NCI-H2029 (cell line): ENCODE data around the gene CNN2.

Experiments used
- DNase-seq: peaks from one replicate; lab custom pipeline; 2025; lab: John Stamatoyannopoulos, UW

The CNN2 gene

DNA sequence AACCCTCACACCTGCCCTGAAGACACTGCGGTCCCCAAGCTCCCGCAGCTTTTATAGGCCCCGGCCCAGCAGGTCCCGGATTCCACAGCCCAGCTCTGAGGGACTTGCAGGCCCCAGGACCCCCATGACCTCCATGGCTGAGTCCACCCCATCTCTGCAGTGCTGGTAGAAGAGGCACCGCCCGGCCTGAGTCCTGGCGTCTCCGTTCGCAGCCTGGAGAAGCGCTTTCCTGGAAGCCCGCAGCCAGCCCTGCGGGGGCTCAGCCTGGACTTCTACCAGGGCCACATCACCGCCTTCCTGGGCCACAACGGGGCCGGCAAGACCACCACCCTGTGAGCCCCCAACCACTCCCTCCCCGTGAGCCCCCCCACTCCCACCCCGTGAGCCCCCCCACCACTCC is 22.7 kb downstream of the CNN2 start:
- no peak for DNase-seq

GRCh38 chr19:1049800-1050199 is 23.4 kb downstream of the CNN2 start:
- DNase-seq, result no peak

- DNase-seq, result no peak
Measured at GRCh38 chr19:1050989-1051788, 24.8 kb downstream of the CNN2 start.

DNA sequence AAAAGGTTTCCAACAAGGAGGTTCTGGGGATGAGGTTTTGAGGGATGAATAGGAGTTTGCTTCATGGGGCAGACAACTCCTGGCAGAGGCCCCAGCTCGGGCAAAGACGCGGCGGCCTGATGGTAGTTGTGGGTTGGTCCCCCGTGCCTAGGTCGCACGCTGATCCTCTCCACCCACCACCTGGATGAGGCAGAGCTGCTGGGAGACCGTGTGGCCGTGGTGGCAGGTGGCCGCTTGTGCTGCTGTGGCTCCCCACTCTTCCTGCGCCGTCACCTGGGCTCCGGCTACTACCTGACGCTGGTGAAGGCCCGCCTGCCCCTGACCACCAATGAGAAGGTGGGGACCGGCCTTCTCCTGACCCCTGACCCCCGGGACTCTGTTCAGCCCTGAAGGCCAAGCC is 25.4 kb downstream of the CNN2 start:
- DNase-seq, result no peak

- DNase-seq, result no peak
Measured at GRCh38 chr19:1052349-1052975, 26.1 kb downstream of the CNN2 start.

- no peak for DNase-seq
Measured at GRCh38 chr19:1053176-1054101, 27.0 kb downstream of the CNN2 start.

GRCh38 chr19:1054102-1055027 is 28.0 kb downstream of the CNN2 start:
- DNase-seq, result no peak

GRCh38 chr19:1055028-1055425 is 28.6 kb downstream of the CNN2 start:
- no peak for DNase-seq

DNA sequence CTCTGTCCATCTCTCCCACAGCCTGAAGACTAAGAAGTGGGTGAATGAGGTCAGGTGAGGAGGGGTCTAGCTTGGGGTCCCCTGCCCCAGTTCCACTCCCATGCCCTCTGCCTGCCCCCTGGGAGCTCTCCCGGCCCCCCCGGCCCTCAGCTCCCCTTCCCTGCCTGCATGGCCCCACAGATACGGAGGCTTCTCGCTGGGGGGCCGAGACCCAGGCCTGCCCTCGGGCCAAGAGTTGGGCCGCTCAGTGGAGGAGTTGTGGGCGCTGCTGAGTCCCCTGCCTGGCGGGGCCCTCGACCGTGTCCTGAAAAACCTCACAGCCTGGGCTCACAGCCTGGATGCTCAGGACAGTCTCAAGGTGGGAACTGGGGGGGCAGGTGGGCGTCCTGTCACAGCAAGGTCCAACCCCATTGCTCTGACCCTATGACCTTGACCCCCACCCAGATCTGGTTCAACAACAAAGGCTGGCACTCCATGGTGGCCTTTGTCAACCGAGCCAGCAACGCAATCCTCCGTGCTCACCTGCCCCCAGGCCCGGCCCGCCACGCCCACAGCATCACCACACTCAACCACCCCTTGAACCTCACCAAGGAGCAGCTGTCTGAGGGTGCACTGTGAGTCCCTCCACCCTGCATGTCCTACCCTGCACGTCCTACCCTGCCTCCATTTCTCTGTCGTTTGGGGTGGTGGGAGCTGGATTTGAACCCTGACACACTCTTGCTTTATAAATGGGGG is 29.6 kb downstream of the CNN2 start:
- no peak for DNase-seq

GRCh38 chr19:1057176-1057855 is 30.9 kb downstream of the CNN2 start:
- DNase-seq, result no peak

DNA sequence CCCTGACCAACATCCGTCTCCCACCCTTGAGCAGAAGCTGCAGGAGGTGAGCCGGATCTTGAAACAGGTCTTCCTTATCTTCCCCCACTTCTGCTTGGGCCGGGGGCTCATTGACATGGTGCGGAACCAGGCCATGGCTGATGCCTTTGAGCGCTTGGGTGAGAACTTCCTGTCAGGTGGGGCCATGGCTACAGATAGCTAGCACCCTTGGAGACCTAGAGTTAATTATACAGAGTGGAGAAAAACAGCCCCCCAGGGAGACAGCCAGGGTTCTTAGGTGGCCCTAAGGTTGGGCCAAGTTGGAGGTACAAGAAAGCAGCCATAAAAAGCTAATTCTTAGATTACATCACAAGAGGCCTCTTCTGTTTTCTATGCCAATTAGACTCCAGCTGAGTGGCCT is 31.7 kb downstream of the CNN2 start:
- no peak for DNase-seq

DNA sequence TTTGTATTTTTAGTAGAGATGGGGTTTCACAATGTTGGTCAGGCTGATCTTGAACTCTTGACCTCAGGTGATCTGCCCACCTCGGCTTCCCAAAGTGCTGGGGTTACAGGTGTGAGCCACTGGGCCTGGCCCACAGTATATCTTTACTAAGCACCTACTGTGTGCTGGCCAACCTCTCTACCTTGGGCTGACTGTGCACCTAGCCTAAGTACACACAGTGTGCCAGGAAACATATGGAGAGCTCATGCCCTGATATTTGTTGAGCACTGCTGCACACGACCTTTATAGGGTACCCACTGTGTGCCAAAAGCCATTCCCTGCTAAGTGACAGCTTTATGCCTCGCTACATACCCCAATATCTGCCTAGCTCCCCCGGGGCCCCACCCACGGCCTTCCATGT is 34.3 kb downstream of the CNN2 start:
- no peak for DNase-seq

- no peak for DNase-seq
Measured at GRCh38 chr19:1061987-1062386, 35.6 kb downstream of the CNN2 start.

- no peak for DNase-seq
Measured at GRCh38 chr19:1062387-1063029, 36.1 kb downstream of the CNN2 start.

GRCh38 chr19:1063030-1063908 is 36.9 kb downstream of the CNN2 start:
- peak; percentile 45 for DNase-seq

- peak; percentile 51 for DNase-seq
Measured at GRCh38 chr19:1063909-1064660, 37.7 kb downstream of the CNN2 start.

GRCh38 chr19:1064661-1065605 is 38.5 kb downstream of the CNN2 start:
- DNase-seq, result peak; percentile 55
